ENCODE data around the gene GBP4. TPM values are rescaled to one million over a fixed set of nuclear protein-coding genes. Genes with fewer than 3 reads are reported as not detected.
A peak's percentile ranks its signal among the peaks of the same experiment; 100 is the strongest.
"Not testable (repeated sequence)": the region's sequence is repeated elsewhere in the genome, so short reads cannot be mapped to it uniquely, and the experiment has no call there.

The GBP4 gene, protein sequence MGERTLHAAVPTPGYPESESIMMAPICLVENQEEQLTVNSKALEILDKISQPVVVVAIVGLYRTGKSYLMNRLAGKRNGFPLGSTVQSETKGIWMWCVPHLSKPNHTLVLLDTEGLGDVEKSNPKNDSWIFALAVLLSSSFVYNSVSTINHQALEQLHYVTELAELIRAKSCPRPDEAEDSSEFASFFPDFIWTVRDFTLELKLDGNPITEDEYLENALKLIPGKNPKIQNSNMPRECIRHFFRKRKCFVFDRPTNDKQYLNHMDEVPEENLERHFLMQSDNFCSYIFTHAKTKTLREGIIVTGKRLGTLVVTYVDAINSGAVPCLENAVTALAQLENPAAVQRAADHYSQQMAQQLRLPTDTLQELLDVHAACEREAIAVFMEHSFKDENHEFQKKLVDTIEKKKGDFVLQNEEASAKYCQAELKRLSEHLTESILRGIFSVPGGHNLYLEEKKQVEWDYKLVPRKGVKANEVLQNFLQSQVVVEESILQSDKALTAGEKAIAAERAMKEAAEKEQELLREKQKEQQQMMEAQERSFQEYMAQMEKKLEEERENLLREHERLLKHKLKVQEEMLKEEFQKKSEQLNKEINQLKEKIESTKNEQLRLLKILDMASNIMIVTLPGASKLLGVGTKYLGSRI
- 0.14 TPM for polyA plus RNA-seq (2013, experiment 1 of 2)
- polyA plus RNA-seq (2013, experiment 2 of 2), result 0.03 TPM

DNA sequence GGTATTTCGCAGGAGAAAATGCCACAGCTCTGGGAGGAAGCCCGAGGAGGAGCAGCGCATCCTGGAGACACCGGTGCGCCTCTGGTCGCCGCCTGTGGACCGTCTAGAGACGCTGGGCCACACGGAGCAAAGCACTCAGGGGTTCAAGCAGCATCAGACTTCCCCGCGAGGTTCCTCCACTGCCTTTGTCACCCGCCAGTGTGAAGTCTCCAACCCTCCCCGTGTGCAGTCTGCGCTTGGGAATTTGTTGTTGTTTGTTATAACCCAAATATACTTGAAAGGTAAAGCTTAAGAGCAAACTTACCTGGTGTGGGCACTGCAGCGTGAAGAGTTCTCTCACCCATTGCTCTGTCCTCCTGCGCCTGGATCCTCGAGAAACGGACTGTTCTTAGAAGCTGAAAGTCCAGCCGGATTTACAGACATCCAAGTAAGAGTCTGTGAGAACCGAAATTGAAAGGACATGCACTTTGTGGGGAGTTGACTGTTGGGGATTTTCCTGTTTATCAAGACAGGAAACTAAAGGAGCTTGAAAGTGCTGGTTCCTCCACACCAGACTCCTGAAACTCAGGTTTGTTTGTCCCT is at the start of gene GBP4:
GBP4 (minus strand) TSS at position 452 of the 582 bp plus-strand sequence; CDS start at position 344, 108 bp downstream.
- H3K79me2 ChIP-seq (ENCODE audit: control insufficient read depth, insufficient read depth, low read length), result no peaks in the 10 kb centered on the region
- no peak within 1 kb of the TSS for H4K8ac ChIP-seq (ENCODE audit: low read depth, low read length)
- peak within 1 kb of the TSS; percentile 25 for H3K9ac ChIP-seq (ENCODE audit: low read length)
- no CpG with 5 or more reads among the region's 21 CpGs for WGBS (ENCODE audit: extremely low coverage, insufficient coverage, low lambda C conversion rate)
- H2BK120ac ChIP-seq (ENCODE audit: low read depth, low read length), result peak within 1 kb of the TSS; percentile 23
- H3K27ac ChIP-seq (ENCODE audit: low read depth, low read length), result no peak within 1 kb of the TSS
- peak within 1 kb of the TSS; percentile 7 for H2BK15ac ChIP-seq (replicated peaks; ENCODE audit: low read depth)
- H3K4ac ChIP-seq (ENCODE audit: low read depth, low read length), result no peak within 1 kb of the TSS
- no peak within 1 kb of the TSS for H2AK5ac ChIP-seq (ENCODE audit: low read length)
- H3K79me1 ChIP-seq (ENCODE audit: low read length), result no peaks in the 10 kb centered on the region
- H3K23ac ChIP-seq (ENCODE audit: low read length), result peak within 1 kb of the TSS; percentile 26
- H4K5ac ChIP-seq (ENCODE audit: low read length), result no peak within 1 kb of the TSS
- H3K27me3 ChIP-seq (ENCODE audit: insufficient read depth, low read length, poor library complexity), result no peaks in the 10 kb centered on the region
- H3K4me2 ChIP-seq (ENCODE audit: low read length), result no peak within 1 kb of the TSS
- H3K56ac ChIP-seq (ENCODE audit: low read length), result peak within 1 kb of the TSS; percentile 64
- H3K4me1 ChIP-seq (ENCODE audit: control insufficient read depth, low read depth, low read length), result peaks cover 6% of the 10 kb centered on the region
- no peak within 1 kb of the TSS for H3K4me3 ChIP-seq (ENCODE audit: low read length)
- peak; percentile 8 for DNase-seq
- H3K36me3 ChIP-seq (ENCODE audit: control insufficient read depth, insufficient read depth, low read length), result no peaks in the 10 kb centered on the region
- no peak within 1 kb of the TSS for H2BK5ac ChIP-seq (ENCODE audit: low read length)
- peak within 1 kb of the TSS; percentile 19 for H3K18ac ChIP-seq (ENCODE audit: low read length)

DNA sequence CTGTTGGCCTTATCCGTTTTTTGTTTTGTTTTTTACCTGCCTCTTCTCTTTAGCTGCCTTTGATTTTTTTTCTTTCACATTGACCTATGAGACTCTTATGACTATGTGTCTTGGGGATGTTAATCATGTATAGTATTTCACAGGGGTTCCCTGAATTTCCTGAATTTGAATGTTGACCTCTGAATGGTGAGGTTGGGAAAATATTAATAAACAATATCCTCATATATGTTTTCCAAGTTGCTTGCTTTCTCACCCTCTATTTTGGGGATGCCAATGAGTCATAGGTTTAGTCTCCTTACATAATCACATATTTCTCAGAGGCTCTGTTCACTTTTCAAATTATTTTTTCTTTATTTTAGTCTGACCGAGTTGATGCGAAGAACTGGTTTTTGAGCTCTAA is 44.3 kb upstream of the GBP4 start:
- no peaks in the 10 kb centered on the region for H3K79me1 ChIP-seq (ENCODE audit: low read length)
- no peak overlapping the region for H3K4me2 ChIP-seq (ENCODE audit: low read length)
- no peak overlapping the region for H3K56ac ChIP-seq (ENCODE audit: low read length)
- no peak overlapping the region for H2BK15ac ChIP-seq (replicated peaks; ENCODE audit: low read depth)
- H3K9ac ChIP-seq (ENCODE audit: low read length), result no peak overlapping the region
- no peak overlapping the region for H2BK120ac ChIP-seq (ENCODE audit: low read depth, low read length)
- H3K4me3 ChIP-seq (ENCODE audit: low read length), result no peak overlapping the region
- H3K79me2 ChIP-seq (ENCODE audit: control insufficient read depth, insufficient read depth, low read length), result no peaks in the 10 kb centered on the region
- no peak overlapping the region for H4K8ac ChIP-seq (ENCODE audit: low read depth, low read length)
- no peak for DNase-seq
- no peak overlapping the region for H2AK5ac ChIP-seq (ENCODE audit: low read length)
- H3K18ac ChIP-seq (ENCODE audit: low read length), result no peak overlapping the region
- no peak overlapping the region for H3K23ac ChIP-seq (ENCODE audit: low read length)
- no peaks in the 10 kb centered on the region for H3K4me1 ChIP-seq (ENCODE audit: control insufficient read depth, low read depth, low read length)
- H3K36me3 ChIP-seq (ENCODE audit: control insufficient read depth, insufficient read depth, low read length), result no peaks in the 10 kb centered on the region
- H3K27me3 ChIP-seq (ENCODE audit: insufficient read depth, low read length, poor library complexity), result no peaks in the 10 kb centered on the region
- H4K5ac ChIP-seq (ENCODE audit: low read length), result no peak overlapping the region
- H3K27ac ChIP-seq (ENCODE audit: low read depth, low read length), result no peak overlapping the region
- H3K4ac ChIP-seq (ENCODE audit: low read depth, low read length), result no peak overlapping the region
- no CpG with 5 or more reads among the region's 3 CpGs for WGBS (ENCODE audit: extremely low coverage, insufficient coverage, low lambda C conversion rate)
- no peak overlapping the region for H2BK5ac ChIP-seq (ENCODE audit: low read length)

DNA sequence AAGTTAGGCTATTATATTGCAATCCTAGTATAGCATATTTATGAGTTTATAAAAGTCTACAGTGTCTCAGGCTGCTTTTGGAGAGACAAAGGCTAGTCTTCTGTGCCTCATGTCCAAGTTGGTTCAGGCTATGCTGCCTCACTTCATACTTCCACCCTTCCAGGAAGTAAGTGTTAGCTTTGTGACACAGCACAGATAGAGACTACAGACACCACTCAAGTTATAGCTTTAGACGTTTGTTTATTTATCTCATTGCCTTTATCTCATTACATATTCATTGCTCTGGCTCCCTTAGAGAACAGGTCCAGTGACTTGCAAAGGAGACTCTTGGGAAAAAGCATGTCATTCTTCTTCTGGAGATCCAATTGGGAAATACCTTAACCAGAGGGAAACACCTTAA is 22.6 kb upstream of the GBP4 start:
- WGBS (ENCODE audit: extremely low coverage, insufficient coverage, low lambda C conversion rate), result no CpG with 5 or more reads among the region's 1 CpG
- H4K8ac ChIP-seq (ENCODE audit: low read depth, low read length), result no peak overlapping the region
- H3K23ac ChIP-seq (ENCODE audit: low read length), result no peak overlapping the region
- no peak overlapping the region for H2BK120ac ChIP-seq (ENCODE audit: low read depth, low read length)
- no peak overlapping the region for H3K4ac ChIP-seq (ENCODE audit: low read depth, low read length)
- no peak for DNase-seq
- no peak overlapping the region for H2AK5ac ChIP-seq (ENCODE audit: low read length)
- no peak overlapping the region for H3K9ac ChIP-seq (ENCODE audit: low read length)
- no peaks in the 10 kb centered on the region for H3K36me3 ChIP-seq (ENCODE audit: control insufficient read depth, insufficient read depth, low read length)
- H3K4me1 ChIP-seq (ENCODE audit: control insufficient read depth, low read depth, low read length), result no peaks in the 10 kb centered on the region
- H3K27me3 ChIP-seq (ENCODE audit: insufficient read depth, low read length, poor library complexity), result no peaks in the 10 kb centered on the region
- no peak overlapping the region for H2BK15ac ChIP-seq (replicated peaks; ENCODE audit: low read depth)
- no peak overlapping the region for H3K4me2 ChIP-seq (ENCODE audit: low read length)
- no peaks in the 10 kb centered on the region for H3K79me2 ChIP-seq (ENCODE audit: control insufficient read depth, insufficient read depth, low read length)
- H4K5ac ChIP-seq (ENCODE audit: low read length), result no peak overlapping the region
- H3K56ac ChIP-seq (ENCODE audit: low read length), result no peak overlapping the region
- H3K79me1 ChIP-seq (ENCODE audit: low read length), result no peaks in the 10 kb centered on the region
- H2BK5ac ChIP-seq (ENCODE audit: low read length), result no peak overlapping the region
- no peak overlapping the region for H3K18ac ChIP-seq (ENCODE audit: low read length)
- H3K27ac ChIP-seq (ENCODE audit: low read depth, low read length), result no peak overlapping the region
- H3K4me3 ChIP-seq (ENCODE audit: low read length), result no peak overlapping the region

DNA sequence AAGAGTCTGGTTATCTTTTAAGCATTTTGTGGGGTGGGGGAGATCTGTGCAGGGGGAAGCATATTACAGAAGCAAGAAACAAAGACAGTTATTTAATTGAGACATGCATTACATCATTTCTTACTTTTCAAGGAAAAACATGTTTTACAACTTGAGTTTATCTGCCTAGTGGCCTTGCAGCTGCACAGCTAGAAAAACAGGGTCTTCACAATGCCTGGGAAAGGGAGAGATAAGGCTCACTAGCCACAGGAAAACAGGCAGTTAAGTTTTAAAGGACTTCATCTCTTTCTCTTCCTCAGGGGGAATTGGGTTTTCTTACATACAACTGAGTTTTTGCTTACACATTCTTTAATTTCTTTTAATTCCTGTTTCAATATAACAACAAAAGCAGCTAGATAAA is 21.1 kb upstream of the GBP4 start:
- DNase-seq, result peak; percentile 8
- H3K27ac ChIP-seq (ENCODE audit: low read depth, low read length); H4K8ac ChIP-seq (ENCODE audit: low read depth, low read length); H2BK15ac ChIP-seq (replicated peaks; ENCODE audit: low read depth); H3K4me3 ChIP-seq (ENCODE audit: low read length); H3K18ac ChIP-seq (ENCODE audit: low read length); H3K27me3 ChIP-seq (ENCODE audit: insufficient read depth, low read length, poor library complexity); H3K79me2 ChIP-seq (ENCODE audit: control insufficient read depth, insufficient read depth, low read length); H3K9ac ChIP-seq (ENCODE audit: low read length); H3K4me2 ChIP-seq (ENCODE audit: low read length); H3K23ac ChIP-seq (ENCODE audit: low read length); H3K56ac ChIP-seq (ENCODE audit: low read length); H3K4me1 ChIP-seq (ENCODE audit: control insufficient read depth, low read depth, low read length); H3K79me1 ChIP-seq (ENCODE audit: low read length); H2BK5ac ChIP-seq (ENCODE audit: low read length); H2AK5ac ChIP-seq (ENCODE audit: low read length); H3K4ac ChIP-seq (ENCODE audit: low read depth, low read length); H4K5ac ChIP-seq (ENCODE audit: low read length); H2BK120ac ChIP-seq (ENCODE audit: low read depth, low read length); H3K36me3 ChIP-seq (ENCODE audit: control insufficient read depth, insufficient read depth, low read length): not testable (repeated sequence)

DNA sequence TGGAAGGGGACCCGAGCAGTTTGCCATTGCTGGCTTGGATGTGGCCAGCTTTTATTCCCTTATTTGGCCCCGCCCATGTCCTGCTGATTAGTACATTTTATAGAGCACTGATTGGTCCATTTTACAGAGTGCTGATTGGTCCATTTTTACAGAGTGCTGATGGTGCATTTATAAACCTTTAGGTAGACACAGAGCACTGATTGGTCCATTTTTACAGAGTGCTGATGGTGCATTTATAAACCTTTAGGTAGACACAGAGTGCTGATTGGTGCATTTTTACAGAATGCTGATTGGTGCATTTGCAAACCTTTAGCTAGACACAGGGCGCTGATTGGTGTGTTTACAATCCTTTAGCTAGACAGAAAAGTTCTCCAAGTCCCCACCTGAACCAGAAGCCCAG is 20.2 kb upstream of the GBP4 start:
- not testable (repeated sequence) for H3K79me1 ChIP-seq (ENCODE audit: low read length); H3K4me1 ChIP-seq (ENCODE audit: control insufficient read depth, low read depth, low read length); DNase-seq; H3K4me3 ChIP-seq (ENCODE audit: low read length); H2AK5ac ChIP-seq (ENCODE audit: low read length); H3K4me2 ChIP-seq (ENCODE audit: low read length); H2BK15ac ChIP-seq (replicated peaks; ENCODE audit: low read depth); H4K8ac ChIP-seq (ENCODE audit: low read depth, low read length); H3K9ac ChIP-seq (ENCODE audit: low read length); H3K23ac ChIP-seq (ENCODE audit: low read length); H2BK120ac ChIP-seq (ENCODE audit: low read depth, low read length); H2BK5ac ChIP-seq (ENCODE audit: low read length); H3K27me3 ChIP-seq (ENCODE audit: insufficient read depth, low read length, poor library complexity); H4K5ac ChIP-seq (ENCODE audit: low read length); H3K36me3 ChIP-seq (ENCODE audit: control insufficient read depth, insufficient read depth, low read length); H3K56ac ChIP-seq (ENCODE audit: low read length); H3K79me2 ChIP-seq (ENCODE audit: control insufficient read depth, insufficient read depth, low read length); H3K18ac ChIP-seq (ENCODE audit: low read length); H3K27ac ChIP-seq (ENCODE audit: low read depth, low read length)
- no CpG with 5 or more reads among the region's 3 CpGs for WGBS (ENCODE audit: extremely low coverage, insufficient coverage, low lambda C conversion rate)
- peak overlapping the region; percentile 3 for H3K4ac ChIP-seq (ENCODE audit: low read depth, low read length)
